H7 (cell line): ENCODE data around the gene GADD45G. TPM values are rescaled to one million over a fixed set of nuclear protein-coding genes. Genes with fewer than 3 reads are reported as not detected.

Experiments used
- DNase-seq: peaks from one replicate; pipeline ENCODE4 v3.0.0; 2012
- H3K27me3 ChIP-seq: 2 replicates; pipeline ENCODE4 v1.6.0; 2011; ENCODE audit warnings: mild to moderate bottlenecking, low read length; ENCODE audit not compliant: control insufficient read depth, insufficient read depth
- H3K36me3 ChIP-seq: replicated peaks from 2 replicates; pipeline ENCODE4 v1.5.1; 2011; ENCODE audit warnings: low read length; ENCODE audit not compliant: control insufficient read depth, insufficient read depth
- H3K4me3 ChIP-seq: 2 replicates; pipeline ENCODE4 v1.5.1; 2011; ENCODE audit warnings: low read depth, mild to moderate bottlenecking, control low read depth, low read length, moderate library complexity; ENCODE audit not compliant: insufficient read depth
- total RNA-seq: library from RNA; depleted of rRNA; stranded (reverse); fragments of >200 nt; shearing (Covaris generic); gene quantifications from 2 replicates; pipeline ENCODE4 v1.2.3, GENCODE V29; 2014

Gene GADD45G
- total RNA-seq, 1 experiment from 2014 or later, result 3.7 TPM

- DNase-seq, result no peak
- Histone ChIP-seq H3K4me3 (no peak overlapping the region), H3K36me3 (no peaks in the 10 kb centered on the region), H3K27me3 (no peaks in the 10 kb centered on the region)
Observed at GRCh38 chr9:89639367-89639795, 34.6 kb downstream of the GADD45G start.

DNA sequence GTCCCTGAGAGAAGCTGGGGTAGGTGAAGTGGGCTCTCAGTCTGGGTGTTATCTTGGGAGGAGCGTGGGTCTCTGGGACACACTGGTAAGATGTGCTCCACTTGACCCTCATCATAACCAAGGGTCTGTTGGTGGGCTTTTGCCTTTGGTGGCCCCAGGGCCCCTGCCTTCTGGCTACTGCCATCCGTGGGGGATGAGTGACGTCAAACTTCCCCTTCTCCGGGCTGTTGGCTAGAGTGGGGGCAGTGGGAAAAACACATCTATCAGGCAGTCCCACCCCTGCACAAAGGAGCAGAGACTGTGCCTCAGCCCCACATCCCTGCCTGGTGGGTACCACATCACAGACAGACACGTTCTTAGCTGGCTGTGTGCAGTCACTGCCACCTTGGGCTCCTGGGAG lies 35.1 kb downstream of the GADD45G start:
- no peak overlapping the region for H3K4me3 ChIP-seq
- no peak for DNase-seq
- no peaks in the 10 kb centered on the region for H3K27me3 ChIP-seq
- no peaks in the 10 kb centered on the region for H3K36me3 ChIP-seq

GRCh38 chr9:89640361-89640760 lies 35.5 kb downstream of the GADD45G start:
- H3K4me3 ChIP-seq, result no peak overlapping the region
- no peaks in the 10 kb centered on the region for H3K27me3 ChIP-seq
- DNase-seq, result no peak
- no peaks in the 10 kb centered on the region for H3K36me3 ChIP-seq

GRCh38 chr9:89640801-89641200 lies 36.0 kb downstream of the GADD45G start:
- Histone ChIP-seq H3K27me3 (no peaks in the 10 kb centered on the region), H3K4me3 (no peak overlapping the region), H3K36me3 (no peaks in the 10 kb centered on the region)
- no peak for DNase-seq

DNA sequence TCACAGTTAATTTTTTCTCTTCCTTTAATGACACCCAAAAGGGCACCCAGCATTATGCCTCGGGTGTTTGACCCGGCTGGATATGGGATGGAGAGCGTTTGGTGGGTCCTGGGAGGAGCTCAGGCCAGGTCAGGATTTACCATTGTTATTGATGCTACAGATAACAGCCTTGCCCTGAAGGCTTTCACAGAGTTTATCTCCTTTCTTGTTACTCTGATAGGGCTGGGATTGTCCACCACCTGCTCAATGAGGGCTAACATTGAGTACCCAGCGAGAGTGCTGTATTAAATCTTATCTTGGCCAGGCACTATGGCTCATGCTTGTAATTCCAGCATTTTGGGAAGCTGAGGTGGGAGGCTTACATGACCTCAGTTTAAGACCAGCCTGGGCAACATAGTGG lies 37.2 kb downstream of the GADD45G start:
- DNase-seq, result no peak
- no peak overlapping the region for H3K4me3 ChIP-seq
- no peaks in the 10 kb centered on the region for H3K36me3 ChIP-seq

DNA sequence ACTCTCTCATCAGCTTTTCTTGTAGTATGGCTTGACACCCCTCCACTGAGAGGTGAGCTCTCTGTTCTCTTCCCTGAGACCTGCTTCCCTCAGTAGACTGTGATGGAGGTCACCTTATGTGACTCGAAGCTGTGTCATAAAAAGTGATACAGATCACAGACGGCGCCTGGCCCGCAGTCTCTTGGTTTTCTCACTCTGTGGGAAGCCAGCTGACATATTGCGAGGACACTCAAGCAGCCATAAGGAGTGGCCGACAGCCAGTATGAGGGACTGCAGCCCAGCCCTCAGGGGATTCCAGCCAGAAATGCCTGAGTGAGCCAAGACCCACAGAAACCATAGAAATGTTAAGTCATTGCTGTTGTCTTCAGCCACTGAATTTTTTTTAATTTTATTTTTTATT lies 38.0 kb downstream of the GADD45G start:
- Histone ChIP-seq H3K36me3 (no peaks in the 10 kb centered on the region), H3K4me3 (no peak overlapping the region), H3K27me3 (no peaks in the 10 kb centered on the region)
- DNase-seq, result no peak

More for the DNA sequence above, 37.2 kb downstream of the GADD45G start:
- H3K27me3 ChIP-seq, result no peaks in the 10 kb centered on the region

GRCh38 chr9:89646189-89646939 lies 41.6 kb downstream of the GADD45G start:
- no peak for DNase-seq
- Histone ChIP-seq H3K27me3 (no peaks in the 10 kb centered on the region), H3K4me3 (no peak overlapping the region), H3K36me3 (no peaks in the 10 kb centered on the region)

DNA sequence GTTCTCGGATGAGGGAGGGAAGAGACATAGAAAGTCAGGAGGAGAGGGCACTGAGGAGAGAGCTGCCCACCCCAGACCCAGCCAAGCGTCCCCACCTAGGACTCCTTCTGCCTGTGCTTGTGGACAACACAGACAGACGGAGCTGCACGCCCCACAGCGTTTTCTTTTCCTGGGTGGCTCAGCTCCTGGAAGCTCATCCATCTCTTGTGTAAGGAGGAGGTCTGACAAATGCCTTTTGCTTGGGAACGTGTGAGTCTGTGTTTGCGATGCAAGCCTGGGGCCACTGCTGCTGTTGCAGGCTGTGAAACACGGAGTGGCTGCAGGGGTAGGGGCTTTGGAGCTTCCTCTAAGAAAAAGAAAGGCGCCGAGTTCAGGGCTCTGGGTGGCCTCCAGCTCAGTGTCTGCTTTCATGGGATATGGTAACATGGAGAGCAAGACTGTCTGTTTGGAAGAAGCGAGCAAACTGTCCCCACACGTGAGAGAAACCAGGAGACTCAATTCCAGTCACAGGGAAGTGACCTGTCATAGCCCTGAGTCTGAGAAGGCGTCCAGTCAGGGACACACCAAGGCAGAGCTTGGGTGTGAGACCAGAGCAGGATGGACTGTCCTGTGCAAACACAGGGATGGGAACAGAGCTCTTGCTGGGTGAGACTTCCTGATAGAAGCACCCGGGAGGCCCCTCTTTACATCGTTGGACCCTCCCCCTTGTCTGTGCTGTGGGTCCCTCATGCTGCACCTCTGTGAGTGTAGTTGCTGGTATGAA lies 42.7 kb downstream of the GADD45G start:
- Histone ChIP-seq H3K4me3 (no peak overlapping the region), H3K27me3 (no peaks in the 10 kb centered on the region), H3K36me3 (no peaks in the 10 kb centered on the region)
- DNase-seq, result no peak

- Histone ChIP-seq H3K27me3 (no peaks in the 10 kb centered on the region), H3K4me3 (no peak overlapping the region), H3K36me3 (no peaks in the 10 kb centered on the region)
- DNase-seq, result no peak
Observed at GRCh38 chr9:89648247-89649000, 43.6 kb downstream of the GADD45G start.

DNA sequence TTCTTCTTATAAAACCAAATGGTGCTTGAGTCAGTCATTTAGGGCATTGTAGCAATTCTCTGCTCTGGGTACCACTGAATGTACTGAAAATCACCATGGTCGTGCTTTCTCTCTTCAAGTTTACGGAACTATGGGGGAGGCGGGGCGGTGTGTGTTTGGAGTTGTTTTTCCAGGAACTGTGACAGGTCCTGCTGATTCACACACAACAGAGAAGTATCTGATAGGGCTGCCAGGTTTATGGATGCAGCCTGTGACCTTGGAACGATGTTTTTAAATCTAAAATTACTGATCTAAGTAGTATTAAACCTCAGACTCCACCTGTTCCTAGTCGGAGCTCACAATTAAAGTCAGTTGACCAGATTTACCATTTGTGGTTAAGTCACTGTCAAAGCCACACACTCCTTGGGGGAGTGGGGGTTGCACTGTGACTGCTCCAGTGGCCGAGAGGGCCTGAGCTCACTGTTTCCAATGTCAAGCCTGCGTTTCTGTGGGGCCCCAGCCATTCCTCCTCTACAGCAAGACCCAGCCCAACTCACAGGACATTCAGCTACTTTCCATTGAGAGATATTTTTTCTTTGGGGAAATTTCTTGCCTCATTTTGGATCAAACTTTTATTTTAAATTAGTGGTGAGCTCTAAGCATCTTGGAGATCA lies 44.4 kb downstream of the GADD45G start:
- H3K27me3 ChIP-seq, result no peaks in the 10 kb centered on the region
- no peak for DNase-seq
- no peaks in the 10 kb centered on the region for H3K36me3 ChIP-seq
- no peak overlapping the region for H3K4me3 ChIP-seq

GRCh38 chr9:89654025-89654662 lies 49.3 kb downstream of the GADD45G start:
- Histone ChIP-seq H3K27me3 (peaks cover 1% of the 10 kb centered on the region), H3K36me3 (no peaks in the 10 kb centered on the region), H3K4me3 (no peak overlapping the region)
- no peak for DNase-seq

- H3K27me3 ChIP-seq, result peaks cover 1% of the 10 kb centered on the region
- no peak for DNase-seq
- no peaks in the 10 kb centered on the region for H3K36me3 ChIP-seq
- H3K4me3 ChIP-seq, result no peak overlapping the region
Observed at GRCh38 chr9:89655056-89655989, 50.5 kb downstream of the GADD45G start.
